Smooth muscle cell of the brain vasculature (primary cell): ENCODE results near the gene SARNP.
"Not testable (repeated sequence)": the region's sequence is repeated elsewhere in the genome, so short reads cannot be mapped to it uniquely, and the experiment has no call there.

ENCODE experiments used
- DNase-seq: peaks from one replicate; pipeline ENCODE4 v3.0.0-alpha.2; 2012; ENCODE audit warnings: low read depth, low spot score

SARNP gene

GRCh38 chr12:55817345-55818139, at the start of gene SARNP, which contains the start of gene ORMDL2:
SARNP (minus strand) TSS chr12:55817724; CDS start chr12:55817701, 23 bp downstream.
ORMDL2 (plus strand) TSS chr12:55818041; CDS start chr12:55819000, 959 bp downstream.
- DNase-seq = peak; percentile 98

GRCh38 chr12:55866454-55867004, 49.0 kb upstream of the SARNP start:
- DNase-seq = not testable (repeated sequence)

GRCh38 chr12:55865327-55865726, 47.8 kb upstream of the SARNP start:
- no peak for DNase-seq

GRCh38 chr12:55862931-55863330, 45.4 kb upstream of the SARNP start:
- DNase-seq = not testable (repeated sequence)

GRCh38 chr12:55862286-55862685, 44.8 kb upstream of the SARNP start:
- no peak for DNase-seq

GRCh38 chr12:55861871-55862270, 44.3 kb upstream of the SARNP start:
- DNase-seq = no peak

GRCh38 chr12:55861396-55861795, 43.9 kb upstream of the SARNP start:
- no peak for DNase-seq

- DNase-seq = no peak
These were observed 35.2 kb upstream of the SARNP start for GRCh38 chr12:55852740-55853139.

GRCh38 chr12:55850893-55851292, 33.4 kb upstream of the SARNP start:
- no peak for DNase-seq

GRCh38 chr12:55850401-55850800, 32.9 kb upstream of the SARNP start:
- no peak for DNase-seq

GRCh38 chr12:55849616-55850343, 32.3 kb upstream of the SARNP start:
- no peak for DNase-seq

- DNase-seq = peak; percentile 95
These were observed 30.2 kb upstream of the SARNP start for GRCh38 chr12:55847603-55848291.

GRCh38 chr12:55847033-55847432, 29.5 kb upstream of the SARNP start:
- no peak for DNase-seq

- DNase-seq = no peak
These were observed 28.4 kb upstream of the SARNP start for GRCh38 chr12:55845785-55846496.

GRCh38 chr12:55845361-55845760, 27.8 kb upstream of the SARNP start:
- DNase-seq = no peak

- DNase-seq = no peak
These were observed 27.4 kb upstream of the SARNP start for GRCh38 chr12:55844961-55845360.

GRCh38 chr12:55843431-55843830, 25.9 kb upstream of the SARNP start:
- no peak for DNase-seq

GRCh38 chr12:55842681-55843429, 25.3 kb upstream of the SARNP start, which contains the start of gene MMP19:
MMP19 (minus strand) TSS chr12:55842936; CDS start chr12:55842830, 106 bp downstream.
- no peak for DNase-seq

GRCh38 chr12:55840581-55841351, 23.2 kb upstream of the SARNP start:
- DNase-seq = no peak
